Measurements from ENCODE around the gene RNASE3.
"Not testable (repeated sequence)": the region's sequence is repeated elsewhere in the genome, so short reads cannot be mapped to it uniquely, and the experiment has no call there.

- TF ChIP-seq EZH2 (IDR thresholded peaks at IDR 0.05); YY1 (IDR thresholded peaks at IDR 0.05; ENCODE audit: extremely low read depth, insufficient replicate concordance, low read depth, low read length); SRF (IDR thresholded peaks at IDR 0.05; ENCODE audit: low read depth); CTCF (IDR thresholded peaks at IDR 0.05 in 2 of 3, conservative IDR thresholded peaks at IDR 0.05 in 1 of 3; ENCODE audit: borderline replicate concordance in 1 of 3, insufficient read depth in 1 of 3, low read depth in 2 of 3, low read length in 2 of 3); MAX (IDR thresholded peaks at IDR 0.05); POLR2AphosphoS5 (IDR thresholded peaks at IDR 0.05; ENCODE audit: low read depth, low read length); REST (IDR thresholded peaks at IDR 0.05; ENCODE audit: low read depth); EZH2phosphoT487 (IDR thresholded peaks at IDR 0.05; ENCODE audit: borderline replicate concordance); POLR2A (IDR thresholded peaks at IDR 0.05; ENCODE audit: borderline replicate concordance, extremely low read depth, insufficient read depth, insufficient read length); FOSL1 (IDR thresholded peaks at IDR 0.05; ENCODE audit: low read depth); RAD21 (IDR thresholded peaks at IDR 0.05; ENCODE audit: low read depth); SP1 (IDR thresholded peaks at IDR 0.05; ENCODE audit: low read depth); ZNF274 (IDR thresholded peaks at IDR 0.05; ENCODE audit: low read depth, low read length): not testable (repeated sequence)
Observed at GRCh38 chr14:20919038-20919756, 28.0 kb downstream of the RNASE3 start.

Data from HCT116 (cell line).